ENCODE data around the gene CXCL8.

- TF ChIP-seq CTCF (conservative IDR thresholded peaks at IDR 0.05 in 1 of 2, IDR thresholded peaks at IDR 0.05 in 1 of 2; ENCODE audit: extremely low read depth in 1 of 2, insufficient read depth in 1 of 2, low read depth in 1 of 2, low read length in 2 of 2) (no peak), EZH2 (IDR thresholded peaks at IDR 0.05; ENCODE audit: borderline replicate concordance, low read length) (no peak)
Measured at GRCh38 chr4:73741031-73741749, 821 bp downstream of the CXCL8 start.

All from mammary epithelial cell (primary cell).